CD4-positive, CD25-positive, alpha-beta regulatory T cell (primary cell): ENCODE data around the gene AHSP. TPM values are rescaled to one million over a fixed set of nuclear protein-coding genes. Genes with fewer than 3 reads are reported as not detected.

Source experiments
- ATAC-seq, 2 donors: fragments of 150-1000 bp; cut with Tn5 transposase; one replicate each; pipeline ENCODE4 v1.10.0; 2021; ENCODE audit warnings: low read depth in 2 of 2, moderate number of reproducible peaks in 2 of 2, moderate library complexity in 1 of 2
- DNase-seq, 3 donors: peaks; one replicate each; pipeline versions ENCODE4 v3.0.0 to v3.0.0-alpha.2; 2012 to 2022; ENCODE audit warnings: mixed read lengths in 1 of 3
- H3K27ac ChIP-seq: one replicate; pipeline ENCODE4 v1.7.0; 2013; ENCODE audit warnings: mild to moderate bottlenecking, low read length; ENCODE audit not compliant: insufficient read depth, poor library complexity, severe bottlenecking
- H3K27me3 ChIP-seq: one replicate; pipeline ENCODE4 v1.7.0; 2013; ENCODE audit warnings: low read length; ENCODE audit not compliant: control insufficient read depth, insufficient read depth
- H3K36me3 ChIP-seq: one replicate; pipeline ENCODE4 v1.7.0; 2013; ENCODE audit warnings: mild to moderate bottlenecking, low read length, moderate library complexity; ENCODE audit not compliant: control insufficient read depth, insufficient read depth
- H3K4me1 ChIP-seq: 2 replicates; pipeline ENCODE4 v1.7.0; 2013; ENCODE audit warnings: mild to moderate bottlenecking, low read length; ENCODE audit not compliant: insufficient read depth, control insufficient read depth, poor library complexity, severe bottlenecking
- H3K4me3 ChIP-seq: one replicate; pipeline ENCODE4 v1.7.0; 2013; ENCODE audit warnings: low read depth, mild to moderate bottlenecking, low read length, moderate library complexity
- H3K9me3 ChIP-seq, 2 experiments: 1 replicate in 1 of 2; 2 replicates in 1 of 2; pipeline ENCODE4 v1.7.0; 2013; ENCODE audit warnings: low read length in 2 of 2, mild to moderate bottlenecking in 1 of 2, moderate library complexity in 1 of 2; ENCODE audit not compliant: control insufficient read depth in 2 of 2
- H3K27ac Mint-ChIP-seq, 3 donors: one replicate each; pipeline ENCODE4 v1.8.0; 2020 to 2022; ENCODE audit warnings: mild to moderate bottlenecking in 3 of 3, mixed read lengths in 3 of 3, moderate library complexity in 2 of 3
- H3K27me3 Mint-ChIP-seq: one replicate; pipeline ENCODE4 v1.8.0; 2022; ENCODE audit warnings: mild to moderate bottlenecking, mixed read lengths
- H3K36me3 Mint-ChIP-seq: one replicate; pipeline ENCODE4 v1.8.0; 2020; ENCODE audit warnings: mixed read lengths
- H3K4me1 Mint-ChIP-seq, 4 donors: one replicate each; pipeline ENCODE4 v1.8.0; 2020 to 2022; ENCODE audit warnings: mixed read lengths in 4 of 4, mild to moderate bottlenecking in 1 of 4
- H3K4me3 Mint-ChIP-seq, 4 donors: one replicate each; pipeline ENCODE4 v1.8.0; 2020 to 2022; ENCODE audit warnings: mild to moderate bottlenecking in 4 of 4, mixed read lengths in 4 of 4, moderate library complexity in 3 of 4
- H3K9me3 Mint-ChIP-seq, 7 donors: one replicate each; pipeline ENCODE4 v1.8.0; 2020 to 2022; ENCODE audit warnings: mixed read lengths in 7 of 7, mild to moderate bottlenecking in 3 of 7, moderate library complexity in 2 of 7
- polyA plus RNA-seq, 4 donors: library from polyadenylated mRNA; unstranded; fragments of 300-500 nt; fragmentation: Illumina TruSeq; gene quantifications; one replicate each; pipeline ENCODE4 v1.2.3, GENCODE V29; 2021
- total RNA-seq: library from RNA; stranded (reverse); gene quantifications from one replicate; pipeline ENCODE4 v1.2.3, GENCODE V29; 2022

AHSP gene
- total and polyA plus RNA-seq, 5 donors from 2014 or later, result not detected

GRCh38 chr16:31485571-31485970, 42.1 kb upstream of the AHSP start:
- DNase-seq (no peak), ATAC-seq (no peak)
- H3K4me1 Mint-ChIP-seq, result peaks cover 0 to 18% (median 5%) of the 10 kb centered on the region in 4 donors
- H3K27me3 Mint-ChIP-seq, result no peaks in the 10 kb centered on the region
- no peak overlapping the region for H3K4me3 ChIP-seq
- peak overlapping the region in 3 of 4 donors; percentile 65 to 93 (median 92) for H3K4me3 Mint-ChIP-seq
- no peaks in the 10 kb centered on the region for H3K9me3 Mint-ChIP-seq
- H3K27ac Mint-ChIP-seq, result no peak overlapping the region
- no peaks in the 10 kb centered on the region for H3K36me3 Mint-ChIP-seq
- H3K9me3 ChIP-seq, result no peaks in the 10 kb centered on the region
- H3K36me3 ChIP-seq, result no peaks in the 10 kb centered on the region
- no peaks in the 10 kb centered on the region for H3K27me3 ChIP-seq
- peaks cover 12% of the 10 kb centered on the region for H3K4me1 ChIP-seq
- H3K27ac ChIP-seq, result no peak overlapping the region

- no peaks in the 10 kb centered on the region for H3K9me3 Mint-ChIP-seq
- H3K27ac Mint-ChIP-seq, result peak overlapping the region in 1 of 3 donors; percentile 14
- peaks cover 12% of the 10 kb centered on the region for H3K4me1 ChIP-seq
- H3K27me3 Mint-ChIP-seq, result no peaks in the 10 kb centered on the region
- peaks cover 0 to 18% (median 5%) of the 10 kb centered on the region in 4 donors for H3K4me1 Mint-ChIP-seq
- H3K4me3 ChIP-seq, result no peak overlapping the region
- no peaks in the 10 kb centered on the region for H3K27me3 ChIP-seq
- no peak overlapping the region for H3K27ac ChIP-seq
- peak overlapping the region; percentile 63 to 93 (median 92) for H3K4me3 Mint-ChIP-seq
- no peaks in the 10 kb centered on the region for H3K9me3 ChIP-seq
- H3K36me3 Mint-ChIP-seq, result no peaks in the 10 kb centered on the region
- no peaks in the 10 kb centered on the region for H3K36me3 ChIP-seq
- ATAC-seq, result no peak
- no peak for DNase-seq
Measured at GRCh38 chr16:31486045-31486444, 41.7 kb upstream of the AHSP start.

- Mint-ChIP-seq H3K27me3 (no peaks in the 10 kb centered on the region), H3K9me3 (no peaks in the 10 kb centered on the region), H3K27ac (peak overlapping the region; percentile 81 to 88 (median 84)), H3K36me3 (no peaks in the 10 kb centered on the region), H3K4me3 (peak overlapping the region; percentile 91 to 97 (median 92)), H3K4me1 (peaks cover 0 to 18% (median 6%) of the 10 kb centered on the region in 4 donors)
- Histone ChIP-seq H3K4me3 (peak overlapping the region; percentile 50), H3K27me3 (no peaks in the 10 kb centered on the region), H3K27ac (peak overlapping the region; percentile 64), H3K36me3 (no peaks in the 10 kb centered on the region), H3K9me3 (no peaks in the 10 kb centered on the region), H3K4me1 (peaks cover 12% of the 10 kb centered on the region)
- ATAC-seq (no peak), DNase-seq (no peak)
Measured at GRCh38 chr16:31487071-31487719, 40.5 kb upstream of the AHSP start.

- H3K27me3 Mint-ChIP-seq, result no peaks in the 10 kb centered on the region
- peaks cover 0 to 18% (median 8%) of the 10 kb centered on the region in 4 donors for H3K4me1 Mint-ChIP-seq
- H3K36me3 ChIP-seq, result peaks cover 4% of the 10 kb centered on the region
- H3K4me1 ChIP-seq, result peaks cover 12% of the 10 kb centered on the region
- H3K9me3 Mint-ChIP-seq, result no peaks in the 10 kb centered on the region
- peak overlapping the region; percentile 81 to 88 (median 84) for H3K27ac Mint-ChIP-seq
- H3K9me3 ChIP-seq, result no peaks in the 10 kb centered on the region
- ATAC-seq (peak; percentile 85 to 88), DNase-seq (peak; percentile 76 to 81 (median 79))
- H3K27me3 ChIP-seq, result no peaks in the 10 kb centered on the region
- H3K36me3 Mint-ChIP-seq, result peaks cover 7% of the 10 kb centered on the region
- H3K27ac ChIP-seq, result peak overlapping the region; percentile 64
- peak overlapping the region; percentile 50 for H3K4me3 ChIP-seq
- H3K4me3 Mint-ChIP-seq, result peak overlapping the region; percentile 91 to 97 (median 92)
Measured at GRCh38 chr16:31487720-31488467, 39.8 kb upstream of the AHSP start.

GRCh38 chr16:31488468-31489297, 39.0 kb upstream of the AHSP start:
- H3K27me3 ChIP-seq, result no peaks in the 10 kb centered on the region
- H3K36me3 ChIP-seq, result peaks cover 11% of the 10 kb centered on the region
- peaks cover 12% of the 10 kb centered on the region for H3K4me1 ChIP-seq
- peak overlapping the region; percentile 61 to 92 (median 80) for H3K4me3 Mint-ChIP-seq
- H3K4me3 ChIP-seq, result no peak overlapping the region
- H3K4me1 Mint-ChIP-seq, result peaks cover 0 to 18% (median 9%) of the 10 kb centered on the region in 4 donors
- DNase-seq, result no peak
- no peaks in the 10 kb centered on the region for H3K9me3 Mint-ChIP-seq
- peaks cover 14% of the 10 kb centered on the region for H3K36me3 Mint-ChIP-seq
- H3K27ac ChIP-seq, result peak overlapping the region; percentile 64
- peak overlapping the region in 2 of 3 donors; percentile 52 to 84 for H3K27ac Mint-ChIP-seq
- H3K27me3 Mint-ChIP-seq, result no peaks in the 10 kb centered on the region
- ATAC-seq, result no peak
- H3K9me3 ChIP-seq, result no peaks in the 10 kb centered on the region

GRCh38 chr16:31489298-31489564, 38.5 kb upstream of the AHSP start:
- ATAC-seq, result no peak
- H3K4me3 Mint-ChIP-seq, result peak overlapping the region; percentile 55 to 70 (median 64)
- H3K27me3 Mint-ChIP-seq, result no peaks in the 10 kb centered on the region

GRCh38 chr16:31489616-31490584, 37.8 kb upstream of the AHSP start:
- Histone ChIP-seq H3K36me3 (peaks cover 11% of the 10 kb centered on the region), H3K9me3 (no peaks in the 10 kb centered on the region), H3K27ac (no peak overlapping the region), H3K4me3 (no peak overlapping the region), H3K4me1 (peaks cover 12% of the 10 kb centered on the region), H3K27me3 (no peaks in the 10 kb centered on the region)
- H3K36me3 Mint-ChIP-seq, result peaks cover 14% of the 10 kb centered on the region
- no peak for ATAC-seq
- peaks cover 0 to 18% (median 9%) of the 10 kb centered on the region in 4 donors for H3K4me1 Mint-ChIP-seq
- H3K27me3 Mint-ChIP-seq, result no peaks in the 10 kb centered on the region
- DNase-seq, result no peak
- no peaks in the 10 kb centered on the region for H3K9me3 Mint-ChIP-seq
- peak overlapping the region in 2 of 3 donors; percentile 52 to 93 for H3K27ac Mint-ChIP-seq
- peak overlapping the region; percentile 58 to 70 (median 66) for H3K4me3 Mint-ChIP-seq

More at GRCh38 chr16:31489298-31489564, 38.5 kb upstream of the AHSP start:
- peaks cover 11% of the 10 kb centered on the region for H3K36me3 ChIP-seq
- H3K36me3 Mint-ChIP-seq, result peaks cover 14% of the 10 kb centered on the region
- H3K4me1 ChIP-seq, result peaks cover 12% of the 10 kb centered on the region
- H3K9me3 ChIP-seq, result no peaks in the 10 kb centered on the region
- H3K4me1 Mint-ChIP-seq, result peaks cover 0 to 18% (median 9%) of the 10 kb centered on the region in 4 donors
- H3K27me3 ChIP-seq, result no peaks in the 10 kb centered on the region
- no peak overlapping the region for H3K27ac ChIP-seq
- no peaks in the 10 kb centered on the region for H3K9me3 Mint-ChIP-seq
- H3K4me3 ChIP-seq, result no peak overlapping the region
- no peak for DNase-seq
- H3K27ac Mint-ChIP-seq, result peak overlapping the region in 1 of 3 donors; percentile 52
